Caco-2 (cell line): ENCODE results near the gene SFTPA1. TPM values are rescaled to one million over a fixed set of nuclear protein-coding genes. Genes with fewer than 3 reads are reported as not detected.

Experiments
- BruUV-seq: library from RNA; stranded (reverse); fragments of 400-500 nt; replicated peaks from 2 replicates; lab custom pipeline; 2021; lab: Mats Ljungman, UMichigan
- CTCF ChIA-PET: fragments of 300-600 bp; sonication (Branson Sonifier 250); formaldehyde crosslinking; loops from one replicate; lab custom pipeline; 2022; ENCODE audit warnings: antibody characterized with exemption; lab: Charles Lee
- POLR2A ChIA-PET: fragments of 300-600 bp; sonication (Branson Sonifier 250); formaldehyde crosslinking; loops from one replicate; lab custom pipeline; 2022; ENCODE audit warnings: antibody characterized with exemption; lab: Charles Lee
- DNase-seq, 2 experiments: peaks; one replicate each; pipeline versions ENCODE4 v3.0.0 to v3.0.0-alpha.2; 2020 to 2022
- H3K27me3 ChIP-seq: replicated peaks from 2 replicates; pipeline ENCODE4 v1.6.0; 2011; ENCODE audit warnings: low read length; ENCODE audit not compliant: control insufficient read depth, insufficient read depth
- H3K36me3 ChIP-seq: 2 replicates; pipeline ENCODE4 v1.5.1; 2011; ENCODE audit warnings: low read length; ENCODE audit not compliant: control insufficient read depth, insufficient read depth
- H3K4me1 ChIP-seq: fragments of 250-450 bp; sonication (Bioruptor Pico); 2 replicates; pipeline ENCODE4 v1.5.1; 2020; ENCODE audit warnings: mild to moderate bottlenecking
- H3K4me3 ChIP-seq: 2 replicates; pipeline ENCODE4 v1.5.1; 2011; ENCODE audit warnings: low read depth, mild to moderate bottlenecking, control low read depth, low read length
- H3K9me3 ChIP-seq: fragments of 250-450 bp; sonication (Bioruptor Pico); 2 replicates; pipeline ENCODE4 v1.5.1; 2020; ENCODE audit warnings: mild to moderate bottlenecking, moderate library complexity
- H3K27ac Mint-ChIP-seq: one replicate; pipeline ENCODE4 v1.8.0; 2022; ENCODE audit warnings: mixed read lengths; ENCODE audit not compliant: unreplicated experiment
- H3K27me3 Mint-ChIP-seq: one replicate; pipeline ENCODE4 v1.8.0; 2022; ENCODE audit warnings: mixed read lengths; ENCODE audit not compliant: insufficient read depth, unreplicated experiment
- H3K36me3 Mint-ChIP-seq: one replicate; pipeline ENCODE4 v1.8.0; 2022; ENCODE audit warnings: mild to moderate bottlenecking, mixed read lengths; ENCODE audit not compliant: insufficient read depth, unreplicated experiment
- H3K4me1 Mint-ChIP-seq: one replicate; pipeline ENCODE4 v1.8.0; 2022; ENCODE audit warnings: low read depth, mixed read lengths; ENCODE audit not compliant: unreplicated experiment
- H3K4me3 Mint-ChIP-seq: one replicate; pipeline ENCODE4 v1.8.0; 2022; ENCODE audit warnings: mild to moderate bottlenecking, moderate library complexity, mixed read lengths; ENCODE audit not compliant: unreplicated experiment
- H3K9me3 Mint-ChIP-seq: one replicate; pipeline ENCODE4 v1.8.0; 2022; ENCODE audit warnings: mixed read lengths; ENCODE audit not compliant: unreplicated experiment
- CTCF ChIP-seq, 2 experiments: fragments of 200-600 bp in 1 of 2; IDR thresholded peaks; 1 replicate in 1 of 2; 2 replicates in 1 of 2; pipeline versions ENCODE4 v1.5.1 to v1.8.0; 2011 to 2022; ENCODE audit warnings: antibody characterized with exemption in 1 of 2, control low read depth in 1 of 2, inconsistent platforms in 1 of 2, low read depth in 1 of 2, low read length in 1 of 2, mild to moderate bottlenecking in 1 of 2, moderate library complexity in 1 of 2; ENCODE audit not compliant: insufficient read depth in 1 of 2, severe bottlenecking in 1 of 2, unreplicated experiment in 1 of 2
- intact Hi-C: fragments of 100-400 bp; cut with micrococcal nuclease; formaldehyde crosslinking; loops from one replicate; pipeline ENCODE4 v1.10.0; 2022; ENCODE audit not compliant: unreplicated experiment
- total RNA-seq: library from RNA; stranded (reverse); gene quantifications from 2 replicates; pipeline ENCODE4 v1.2.3, GENCODE V29; 2022

SFTPA1 gene
- total RNA-seq, 1 experiment from 2014 or later, result not detected

GRCh38 chr10:79627075-79627474 lies 16.3 kb downstream of the SFTPA1 start:
- no peaks in the 10 kb centered on the region for H3K9me3 Mint-ChIP-seq
- Histone ChIP-seq H3K4me3 (no peak overlapping the region), H3K27me3 (no peaks in the 10 kb centered on the region), H3K36me3 (no peaks in the 10 kb centered on the region), H3K9me3 (0 out of 2 replicates have a peak, but pooled peaks cover 4% of the 10 kb centered on the region), H3K4me1 (no peaks in the 10 kb centered on the region)
- H3K27me3 Mint-ChIP-seq, result peaks cover 7% of the 10 kb centered on the region
- ChIA-PET POLR2A (no interaction called here), CTCF (interaction anchor here (0.6 kb wide), 1 partner anchor 764 kb away, joined by 3 read pairs; no protein-coding TSS in a partner anchor)
- no peaks in the 10 kb centered on the region for H3K4me1 Mint-ChIP-seq
- H3K4me3 Mint-ChIP-seq, result no peak overlapping the region
- intact Hi-C loops, result no loop called here
- peaks cover 4% of the 10 kb centered on the region for H3K36me3 Mint-ChIP-seq
- no peak overlapping the region for H3K27ac Mint-ChIP-seq
- BruUV-seq, result no TSS peak
- DNase-seq, result no peak
- TF ChIP-seq CTCF (IDR thresholded peaks at IDR 0.05; ENCODE audit: insufficient read depth in 1 of 2, low read depth in 1 of 2, low read length in 1 of 2, severe bottlenecking in 1 of 2, unreplicated experiment in 1 of 2), result no peak

- Mint-ChIP-seq H3K9me3 (no peaks in the 10 kb centered on the region), H3K36me3 (peaks cover 4% of the 10 kb centered on the region), H3K27me3 (peaks cover 3% of the 10 kb centered on the region), H3K4me3 (no peak overlapping the region), H3K4me1 (no peaks in the 10 kb centered on the region), H3K27ac (no peak overlapping the region)
- Histone ChIP-seq H3K9me3 (0 out of 2 replicates have a peak, but pooled peaks cover 4% of the 10 kb centered on the region), H3K4me3 (no peak overlapping the region), H3K4me1 (no peaks in the 10 kb centered on the region), H3K27me3 (no peaks in the 10 kb centered on the region), H3K36me3 (no peaks in the 10 kb centered on the region)
- DNase-seq, result no peak
- intact Hi-C loops, result no loop called here
- no TSS peak for BruUV-seq
- POLR2A ChIA-PET, result no interaction called here
- CTCF ChIA-PET, result no interaction called here
- TF ChIP-seq CTCF (IDR thresholded peaks at IDR 0.05; ENCODE audit: insufficient read depth in 1 of 2, low read depth in 1 of 2, low read length in 1 of 2, severe bottlenecking in 1 of 2, unreplicated experiment in 1 of 2), result no peak
Observed at GRCh38 chr10:79628083-79628482, 17.3 kb downstream of the SFTPA1 start.

GRCh38 chr10:79628988-79629954 lies 18.5 kb downstream of the SFTPA1 start:
- Histone ChIP-seq H3K4me3 (no peak overlapping the region), H3K36me3 (no peaks in the 10 kb centered on the region), H3K9me3 (no peaks in the 10 kb centered on the region), H3K27me3 (no peaks in the 10 kb centered on the region), H3K4me1 (no peaks in the 10 kb centered on the region)
- H3K4me1 Mint-ChIP-seq, result no peaks in the 10 kb centered on the region
- DNase-seq, result no peak
- TF ChIP-seq CTCF (IDR thresholded peaks at IDR 0.05; ENCODE audit: insufficient read depth in 1 of 2, low read depth in 1 of 2, low read length in 1 of 2, severe bottlenecking in 1 of 2, unreplicated experiment in 1 of 2), result no peak
- peaks cover 4% of the 10 kb centered on the region for H3K36me3 Mint-ChIP-seq
- ChIA-PET CTCF (no interaction called here), POLR2A (no interaction called here)
- H3K9me3 Mint-ChIP-seq, result no peaks in the 10 kb centered on the region
- H3K27me3 Mint-ChIP-seq, result peaks cover 3% of the 10 kb centered on the region
- H3K4me3 Mint-ChIP-seq, result no peak overlapping the region
- no peak overlapping the region for H3K27ac Mint-ChIP-seq
- no TSS peak for BruUV-seq
- intact Hi-C loops, result no loop called here
